IMR-90 (cell line): Measurements from ENCODE around the gene PPFIA1. TPM values are rescaled to one million over a fixed set of nuclear protein-coding genes. Genes with fewer than 3 reads are reported as not detected.
A peak's percentile ranks its signal among the peaks of the same experiment; 100 is the strongest.

Experiments
- ATAC-seq: fragments of 200-7000 bp; cut with Tn5 transposase; 2 replicates; pipeline ENCODE4 v1.9.1; 2020; ENCODE audit warnings: low read depth, mild to moderate bottlenecking, moderate library complexity
- BruUV-seq: library from RNA; stranded (reverse); fragments of 400-500 nt; replicated peaks from 2 replicates; lab custom pipeline; 2021; lab: Mats Ljungman, UMichigan
- CTCF ChIA-PET: fragments of 300-600 bp; formaldehyde crosslinking; extraction: SDS; loops from one replicate; lab custom pipeline; 2021; ENCODE audit warnings: antibody characterized with exemption; lab: Yijun Ruan, JAX
- POLR2A ChIA-PET: fragments of 300-600 bp; sonication (Branson Sonifier 250); formaldehyde crosslinking; loops from one replicate; lab custom pipeline; 2022; ENCODE audit warnings: antibody characterized with exemption; ENCODE audit not compliant: unreplicated experiment; lab: Charles Lee
- DNase-seq: peaks from one replicate; pipeline ENCODE4 v3.0.0; 2013
- H2AFZ ChIP-seq: replicated peaks from 2 replicates; pipeline ENCODE3; 2013; ENCODE audit warnings: low read length, mild to moderate bottlenecking; ENCODE audit not compliant: poor library complexity
- H2AK5ac ChIP-seq: 2 replicates; pipeline ENCODE4 v1.6.1; 2013; ENCODE audit warnings: low read depth, low read length, inconsistent platforms
- H2AK9ac ChIP-seq: replicated peaks from 2 replicates; pipeline ENCODE3; 2013; ENCODE audit warnings: mild to moderate bottlenecking, low read depth, low read length, moderate library complexity; ENCODE audit not compliant: poor library complexity
- H2BK120ac ChIP-seq: 2 replicates; pipeline ENCODE4 v1.6.1; 2013; ENCODE audit warnings: low read depth, low read length, inconsistent platforms
- H2BK15ac ChIP-seq: 3 replicates; pipeline ENCODE4 v1.6.1; 2013; ENCODE audit warnings: low read depth, low read length, inconsistent platforms
- H2BK20ac ChIP-seq: 2 replicates; pipeline ENCODE4 v1.6.1; 2013; ENCODE audit warnings: low read depth, mild to moderate bottlenecking, inconsistent platforms, low read length, moderate library complexity
- H2BK5ac ChIP-seq: 2 replicates; pipeline ENCODE4 v1.6.1; 2013; ENCODE audit warnings: mild to moderate bottlenecking, low read depth, low read length, inconsistent platforms; ENCODE audit not compliant: poor library complexity, severe bottlenecking
- H3K14ac ChIP-seq: replicated peaks from 2 replicates; pipeline ENCODE4 v1.6.1; 2013; ENCODE audit warnings: low read depth, low read length, inconsistent platforms
- H3K18ac ChIP-seq: 2 replicates; pipeline ENCODE4 v1.6.1; 2013; ENCODE audit warnings: low read depth, low read length, control low read depth
- H3K23ac ChIP-seq: 2 replicates; pipeline ENCODE4 v1.6.1; 2013; ENCODE audit warnings: low read depth, low read length, inconsistent platforms
- H3K27ac ChIP-seq: 2 replicates; pipeline ENCODE4 v1.5.1; 2013; ENCODE audit warnings: mild to moderate bottlenecking, control low read depth, low read length; ENCODE audit not compliant: insufficient read depth
- H3K27me3 ChIP-seq: 2 replicates; pipeline ENCODE4 v1.6.1; 2013; ENCODE audit warnings: low read length; ENCODE audit not compliant: control insufficient read depth, insufficient read depth
- H3K36me3 ChIP-seq: 2 replicates; pipeline ENCODE4 v1.6.1; 2013; ENCODE audit warnings: low read length, mixed read lengths; ENCODE audit not compliant: control insufficient read depth, insufficient read depth
- H3K4ac ChIP-seq: 2 replicates; pipeline ENCODE4 v1.6.1; 2013; ENCODE audit warnings: low read depth, low read length, inconsistent platforms
- H3K4me1 ChIP-seq: 2 replicates; pipeline ENCODE4 v1.6.1; 2013; ENCODE audit warnings: low read length, mixed read lengths; ENCODE audit not compliant: control insufficient read depth, insufficient read depth
- H3K4me2 ChIP-seq: 2 replicates; pipeline ENCODE4 v1.6.1; 2013; ENCODE audit warnings: low read depth, mild to moderate bottlenecking, control low read depth, low read length, moderate library complexity
- H3K4me3 ChIP-seq: 2 replicates; pipeline ENCODE4 v1.5.1; 2013; ENCODE audit warnings: low read depth, mild to moderate bottlenecking, control low read depth, low read length, moderate library complexity; ENCODE audit not compliant: insufficient read depth
- H3K56ac ChIP-seq: 2 replicates; pipeline ENCODE4 v1.6.1; 2013; ENCODE audit warnings: low read length, inconsistent platforms; ENCODE audit not compliant: insufficient read depth; ENCODE audit errors: extremely low read depth
- H3K79me1 ChIP-seq, 2 experiments: 2 replicates each; pipeline ENCODE4 v1.6.1; 2013; ENCODE audit warnings: low read length in 2 of 2, inconsistent platforms in 1 of 2, low read depth in 1 of 2
- H3K9ac ChIP-seq: 2 replicates; pipeline ENCODE4 v1.6.1; 2013; ENCODE audit warnings: low read depth, low read length, control low read depth
- H3K9me1 ChIP-seq: 2 replicates; pipeline ENCODE4 v1.6.1; 2013; ENCODE audit warnings: low read length, inconsistent platforms; ENCODE audit not compliant: insufficient read depth
- H3K9me3 ChIP-seq: 2 replicates; pipeline ENCODE4 v1.6.1; 2013; ENCODE audit warnings: low read length; ENCODE audit not compliant: control insufficient read depth, insufficient read depth
- H4K20me1 ChIP-seq: 2 replicates; pipeline ENCODE4 v1.6.1; 2013; ENCODE audit warnings: low read length, inconsistent platforms; ENCODE audit not compliant: insufficient read depth
- H4K5ac ChIP-seq: 2 replicates; pipeline ENCODE4 v1.6.1; 2013; ENCODE audit warnings: mild to moderate bottlenecking, low read depth, low read length, control low read depth
- H4K8ac ChIP-seq, 2 experiments: 2 replicates each; pipeline ENCODE4 v1.6.1; 2013; ENCODE audit warnings: low read depth in 2 of 2, low read length in 2 of 2, control low read depth in 1 of 2, inconsistent platforms in 1 of 2
- H4K91ac ChIP-seq: 2 replicates; pipeline ENCODE4 v1.6.1; 2013; ENCODE audit warnings: low read depth, low read length, inconsistent platforms; ENCODE audit not compliant: insufficient read depth
- BHLHE40 ChIP-seq: fragments of 150-350 bp; IDR thresholded peaks from 2 replicates; pipeline ENCODE4 v1.6.1; 2016; ENCODE audit warnings: mild to moderate bottlenecking, low read depth, low read length
- CEBPB ChIP-seq: IDR thresholded peaks from 2 replicates; pipeline ENCODE4 v1.6.1; 2012; ENCODE audit warnings: low read depth, low read length, improper control_type of control experiment
- CHD1 ChIP-seq: IDR thresholded peaks from 2 replicates; pipeline ENCODE4 v1.6.1; 2012; ENCODE audit warnings: low read depth, low read length, improper control_type of control experiment
- CTCF ChIP-seq: conservative IDR thresholded peaks from 2 replicates; pipeline ENCODE4 v1.5.1; 2012; ENCODE audit warnings: mild to moderate bottlenecking, low read depth, low read length, improper control_type of control experiment
- ELK1 ChIP-seq: fragments of 150-350 bp; IDR thresholded peaks from 2 replicates; pipeline ENCODE4 v1.6.1; 2016; ENCODE audit warnings: low read depth, mild to moderate bottlenecking, low read length, moderate library complexity, borderline replicate concordance
- FOS ChIP-seq: fragments of 150-350 bp; IDR thresholded peaks from 2 replicates; pipeline ENCODE4 v1.6.1; 2016; ENCODE audit warnings: low read depth, low read length
- MXI1 ChIP-seq: IDR thresholded peaks from 2 replicates; pipeline ENCODE4 v1.6.1; 2012; ENCODE audit warnings: low read depth, mild to moderate bottlenecking, low read length, moderate library complexity, borderline replicate concordance
- NFE2L2 ChIP-seq: fragments of 150-350 bp; IDR thresholded peaks from 2 replicates; pipeline ENCODE4 v1.6.1; 2016; ENCODE audit warnings: low read depth, mild to moderate bottlenecking, low read length
- RAD21 ChIP-seq: IDR thresholded peaks from 2 replicates; pipeline ENCODE4 v1.6.1; 2012; ENCODE audit warnings: low read length, improper control_type of control experiment
- RCOR1 ChIP-seq: IDR thresholded peaks from 2 replicates; pipeline ENCODE4 v1.6.1; 2012; ENCODE audit warnings: mild to moderate bottlenecking, low read length, improper control_type of control experiment; ENCODE audit not compliant: insufficient replicate concordance
- RFX5 ChIP-seq: IDR thresholded peaks from 2 replicates; pipeline ENCODE4 v1.8.0; 2012; ENCODE audit warnings: low read depth, mild to moderate bottlenecking, low read length, moderate library complexity
- SMC3 ChIP-seq: fragments of 150-350 bp; IDR thresholded peaks from 2 replicates; pipeline ENCODE4 v1.6.1; 2016; ENCODE audit warnings: low read depth, mild to moderate bottlenecking, antibody characterized with exemption, low read length, moderate library complexity
- WGBS, 2 experiments: methylation state at CpG; one replicate each; pipeline versions ENCODE4 v1.1.5 to v1.1.7; 2013; ENCODE audit warnings: missing lambda C conversion rate in 2 of 2; ENCODE audit not compliant: insufficient read length in 1 of 2; ENCODE audit errors: extremely low coverage in 2 of 2; 5-methylcytosine and 5-hydroxymethylcytosine counted together
- dilution Hi-C: fragments of 300-500 bp; cut with HindIII; formaldehyde crosslinking; loops from one replicate; pipeline ENCODE4 v1.14.3; 2018; ENCODE audit warnings: low sequenced_read_pairs; ENCODE audit not compliant: unreplicated experiment
- in situ Hi-C: fragments of 300-500 bp; cut with MboI; formaldehyde crosslinking; loops from 3 replicates; pipeline ENCODE4 v1.14.3; 2019; ENCODE audit warnings: low sequenced_read_pairs, inconsistent platforms, mixed read lengths
- intact Hi-C: fragments of 100-400 bp; cut with micrococcal nuclease; formaldehyde crosslinking; loops from 2 replicates; pipeline ENCODE4 v1.10.0; 2022
- polyA plus RNA-seq, 3 experiments: library from polyadenylated mRNA; depleted of rRNA; stranded (reverse); fragments of >200 nt; gene quantifications; 2 replicates each; pipeline ENCODE4 v1.2.3, GENCODE V29; 2012; ENCODE audit warnings: low replicate concordance in 1 of 3
- total RNA-seq: library from RNA; depleted of rRNA; stranded (reverse); fragments of >200 nt; gene quantifications from 2 replicates; pipeline ENCODE4 v1.2.3, GENCODE V29; 2012
- TF ChIP-seq, protein P1 (sequence below): fragments of 150-350 bp; IDR thresholded peaks from 2 replicates; pipeline ENCODE4 v1.6.1; 2017; ENCODE audit warnings: mild to moderate bottlenecking, antibody characterized with exemption, low read length, low read depth

Gene PPFIA1
- total and polyA plus RNA-seq, 2 of the 4 experiments (the other 2 are of a cell fraction) = 25.6 to 37.2 TPM

DNA sequence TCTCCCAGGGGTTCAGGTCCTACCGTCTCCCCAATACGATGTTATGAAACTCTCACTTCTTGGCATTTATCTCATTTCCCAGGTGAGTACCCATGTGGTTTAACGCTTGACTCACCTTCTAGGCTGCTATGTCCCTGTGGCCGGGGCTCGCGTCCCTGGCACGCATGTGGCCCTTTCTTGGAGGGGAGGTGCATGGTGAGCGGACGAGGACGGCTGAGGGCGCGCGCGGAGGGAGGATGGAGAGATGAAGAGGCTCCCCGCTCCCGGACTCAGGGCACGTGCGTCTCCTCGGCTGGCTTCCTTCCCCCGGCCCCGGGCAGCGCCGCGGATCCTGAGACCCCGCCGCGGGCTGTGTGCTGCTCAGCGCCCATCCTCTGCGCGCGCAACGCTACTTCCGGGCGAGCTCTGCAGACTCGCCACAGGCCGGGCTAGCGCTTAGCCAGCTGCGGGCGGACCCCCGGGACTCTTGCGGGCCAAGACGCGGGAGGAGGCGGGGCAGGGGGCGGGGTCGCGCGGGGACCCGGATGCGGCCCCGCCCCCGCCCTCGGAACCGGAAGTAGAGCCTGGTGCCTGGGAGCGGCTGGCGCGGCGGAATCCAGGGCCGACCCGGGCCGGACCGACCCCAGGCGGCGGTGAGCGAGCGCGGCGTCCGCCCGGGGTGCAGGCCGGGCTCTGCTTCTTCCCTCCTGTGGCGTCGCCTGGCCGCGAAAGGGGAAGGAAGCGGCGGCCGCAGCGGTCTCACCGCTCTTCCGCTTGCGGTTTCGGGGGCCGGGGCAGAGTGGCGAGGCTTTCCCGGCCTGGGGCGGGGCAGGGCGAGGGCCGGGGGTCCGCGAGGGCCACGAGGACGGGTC lies 127.7 kb downstream of the PPFIA1 start, which contains the start of gene CTTN:
Gene CTTN (plus strand): TSS at position 547 of the 851 bp plus-strand sequence. CDS start 8,769 bp downstream, outside the sequence.
- Histone ChIP-seq H3K27ac (peak within 1 kb of the TSS; percentile 99), H3K9me1 (peaks cover 17% of the 10 kb centered on the region), H3K4ac (peak within 1 kb of the TSS; percentile 97), H2BK5ac (peak within 1 kb of the TSS; percentile 99), H3K27me3 (no peaks in the 10 kb centered on the region), H3K9me3 (no peaks in the 10 kb centered on the region), H4K91ac (peak within 1 kb of the TSS; percentile 83), H4K8ac (peak within 1 kb of the TSS; percentile 50 to 76), H2AK9ac (peak within 1 kb of the TSS; percentile 97), H3K79me1 (peaks cover 8 to 58% of the 10 kb centered on the region in 2 experiments), H3K18ac (peak within 1 kb of the TSS; percentile 74), H2AK5ac (peak within 1 kb of the TSS; percentile 96), H3K36me3 (peaks cover 22% of the 10 kb centered on the region), H2AFZ (peak within 1 kb of the TSS; percentile 98), H3K14ac (peak within 1 kb of the TSS; percentile 96), H2BK20ac (no peak within 1 kb of the TSS), H2BK120ac (peak within 1 kb of the TSS; percentile 66), H3K4me2 (peak within 1 kb of the TSS; percentile 98), H3K4me1 (peaks cover 14% of the 10 kb centered on the region), H3K23ac (peak within 1 kb of the TSS; percentile 94), H3K4me3 (peak within 1 kb of the TSS; percentile 81), H3K9ac (peak within 1 kb of the TSS; percentile 82), H3K56ac (peak within 1 kb of the TSS; percentile 92), H2BK15ac (0 out of 3 replicates have a peak within 1 kb of the TSS, but pooled peaks have one; percentile 15), H4K20me1 (peaks cover 47% of the 10 kb centered on the region), H4K5ac (peak within 1 kb of the TSS; percentile 76)
- dilution Hi-C loops = no loop called here
- in situ Hi-C loops = no loop called here
- peak; percentile 85 for DNase-seq
- ChIA-PET CTCF (no interaction called here), POLR2A (no interaction called here)
- BruUV-seq = no TSS peak
- peak; percentile 85 for ATAC-seq
- intact Hi-C loops = loop anchor here (5.0 kb wide), 2 partner anchors 126 to 196 kb away; partner anchors contain the start of genes FADD and PPFIA1
- WGBS, 2 experiments = 1% methylated on average over 18 of the region's 93 CpGs; no CpG with 5 or more reads in 1 of the 2 experiments
- TF ChIP-seq CHD1 (no peak), ELK1 (0 out of 2 replicates have a peak, but pooled peaks have one; percentile 6), FOS (no peak), RAD21 (0 out of 2 replicates have a peak, but pooled peaks have one; percentile 3), NFE2L2 (no peak), SMC3 (no peak), MXI1 (peak; percentile 91), CEBPB (no peak), RCOR1 (peak; percentile 25), CTCF (no peak), BHLHE40 (peak; percentile 78), RFX5 (no peak)
- TF ChIP-seq, protein P1, sequence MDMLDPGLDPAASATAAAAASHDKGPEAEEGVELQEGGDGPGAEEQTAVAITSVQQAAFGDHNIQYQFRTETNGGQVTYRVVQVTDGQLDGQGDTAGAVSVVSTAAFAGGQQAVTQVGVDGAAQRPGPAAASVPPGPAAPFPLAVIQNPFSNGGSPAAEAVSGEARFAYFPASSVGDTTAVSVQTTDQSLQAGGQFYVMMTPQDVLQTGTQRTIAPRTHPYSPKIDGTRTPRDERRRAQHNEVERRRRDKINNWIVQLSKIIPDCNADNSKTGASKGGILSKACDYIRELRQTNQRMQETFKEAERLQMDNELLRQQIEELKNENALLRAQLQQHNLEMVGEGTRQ = no peak
